WERI-Rb-1 (cell line): ENCODE results near the gene LNPK.
A peak's percentile ranks its signal among the peaks of the same experiment; 100 is the strongest.

ENCODE experiments used
- DNase-seq: peaks from one replicate; pipeline ENCODE4 v3.0.0-alpha.2; 2020
- H3K27ac ChIP-seq: fragments of 250-450 bp; sonication (Bioruptor Pico); 2 replicates; pipeline ENCODE4 v1.5.1; 2020; ENCODE audit warnings: mild to moderate bottlenecking, moderate library complexity
- H3K27me3 ChIP-seq: fragments of 250-450 bp; sonication (Bioruptor Pico); 2 replicates; pipeline ENCODE4 v1.5.1; 2021; ENCODE audit warnings: mild to moderate bottlenecking, low read depth, moderate library complexity; ENCODE audit not compliant: insufficient read depth, severe bottlenecking
- H3K36me3 ChIP-seq: fragments of 250-450 bp; sonication (Bioruptor Pico); 2 replicates; pipeline ENCODE4 v1.5.1; 2020; ENCODE audit warnings: mild to moderate bottlenecking, moderate library complexity
- H3K4me3 ChIP-seq: 2 replicates; pipeline ENCODE4 v1.5.1; 2011; ENCODE audit warnings: low read depth, mild to moderate bottlenecking, control low read depth, low read length
- H3K9me3 ChIP-seq: fragments of 250-450 bp; sonication (Bioruptor Pico); 2 replicates; pipeline ENCODE4 v1.5.1; 2021; ENCODE audit warnings: mild to moderate bottlenecking, moderate library complexity; ENCODE audit not compliant: severe bottlenecking
- TF ChIP-seq, protein P1 (sequence below): IDR thresholded peaks from 2 replicates; pipeline ENCODE4 v1.5.1; 2011; ENCODE audit warnings: low read depth, mild to moderate bottlenecking, control low read depth, inconsistent platforms, low read length

The LNPK gene, protein sequence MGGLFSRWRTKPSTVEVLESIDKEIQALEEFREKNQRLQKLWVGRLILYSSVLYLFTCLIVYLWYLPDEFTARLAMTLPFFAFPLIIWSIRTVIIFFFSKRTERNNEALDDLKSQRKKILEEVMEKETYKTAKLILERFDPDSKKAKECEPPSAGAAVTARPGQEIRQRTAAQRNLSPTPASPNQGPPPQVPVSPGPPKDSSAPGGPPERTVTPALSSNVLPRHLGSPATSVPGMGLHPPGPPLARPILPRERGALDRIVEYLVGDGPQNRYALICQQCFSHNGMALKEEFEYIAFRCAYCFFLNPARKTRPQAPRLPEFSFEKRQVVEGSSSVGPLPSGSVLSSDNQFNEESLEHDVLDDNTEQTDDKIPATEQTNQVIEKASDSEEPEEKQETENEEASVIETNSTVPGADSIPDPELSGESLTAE

GRCh38 chr2:176001916-176002687 lies at the start of gene LNPK:
Gene LNPK (minus strand): TSS chr2:176002267. CDS start chr2:175995584, 6,683 bp downstream.
- Histone ChIP-seq H3K27ac (peak within 1 kb of the TSS; percentile 91), H3K36me3 (no peaks in the 10 kb centered on the region), H3K4me3 (peak within 1 kb of the TSS; percentile 78), H3K27me3 (no peaks in the 10 kb centered on the region), H3K9me3 (no peaks in the 10 kb centered on the region)
- TF ChIP-seq, protein P1, sequence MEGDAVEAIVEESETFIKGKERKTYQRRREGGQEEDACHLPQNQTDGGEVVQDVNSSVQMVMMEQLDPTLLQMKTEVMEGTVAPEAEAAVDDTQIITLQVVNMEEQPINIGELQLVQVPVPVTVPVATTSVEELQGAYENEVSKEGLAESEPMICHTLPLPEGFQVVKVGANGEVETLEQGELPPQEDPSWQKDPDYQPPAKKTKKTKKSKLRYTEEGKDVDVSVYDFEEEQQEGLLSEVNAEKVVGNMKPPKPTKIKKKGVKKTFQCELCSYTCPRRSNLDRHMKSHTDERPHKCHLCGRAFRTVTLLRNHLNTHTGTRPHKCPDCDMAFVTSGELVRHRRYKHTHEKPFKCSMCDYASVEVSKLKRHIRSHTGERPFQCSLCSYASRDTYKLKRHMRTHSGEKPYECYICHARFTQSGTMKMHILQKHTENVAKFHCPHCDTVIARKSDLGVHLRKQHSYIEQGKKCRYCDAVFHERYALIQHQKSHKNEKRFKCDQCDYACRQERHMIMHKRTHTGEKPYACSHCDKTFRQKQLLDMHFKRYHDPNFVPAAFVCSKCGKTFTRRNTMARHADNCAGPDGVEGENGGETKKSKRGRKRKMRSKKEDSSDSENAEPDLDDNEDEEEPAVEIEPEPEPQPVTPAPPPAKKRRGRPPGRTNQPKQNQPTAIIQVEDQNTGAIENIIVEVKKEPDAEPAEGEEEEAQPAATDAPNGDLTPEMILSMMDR = no peak
- peak; percentile 94 for DNase-seq

- no peaks in the 10 kb centered on the region for H3K27me3 ChIP-seq
- no peak overlapping the region for H3K4me3 ChIP-seq
- DNase-seq = no peak
- TF ChIP-seq, protein P1 = no peak
- H3K9me3 ChIP-seq = no peaks in the 10 kb centered on the region
- H3K27ac ChIP-seq = no peak overlapping the region
- no peaks in the 10 kb centered on the region for H3K36me3 ChIP-seq
Observed at GRCh38 chr2:176039375-176039774, 37.3 kb upstream of the LNPK start.

DNA sequence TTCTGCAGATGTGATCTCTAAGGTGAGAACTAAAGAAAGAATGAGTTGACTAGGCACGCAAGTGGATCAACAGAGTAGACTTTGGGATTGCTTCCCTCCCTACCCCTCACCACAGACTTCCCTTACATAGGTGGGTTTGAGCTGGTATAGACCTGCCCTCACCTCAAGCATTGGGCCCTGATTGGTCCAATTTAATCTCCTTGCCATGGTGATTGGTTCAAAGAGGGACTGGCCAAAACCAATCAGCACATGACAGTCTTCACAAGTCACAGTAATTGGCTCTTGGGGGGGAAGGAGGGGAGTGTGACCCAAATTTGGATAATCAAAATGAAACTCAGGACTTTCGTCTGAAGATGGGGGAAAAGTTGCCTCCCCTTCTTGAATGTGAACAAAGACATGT lies 36.6 kb upstream of the LNPK start:
- DNase-seq = no peak
- TF ChIP-seq, protein P1 = no peak
- no peaks in the 10 kb centered on the region for H3K36me3 ChIP-seq
- H3K4me3 ChIP-seq = no peak overlapping the region
- no peak overlapping the region for H3K27ac ChIP-seq
- no peaks in the 10 kb centered on the region for H3K27me3 ChIP-seq
- no peaks in the 10 kb centered on the region for H3K9me3 ChIP-seq

GRCh38 chr2:176035013-176035691 lies 33.1 kb upstream of the LNPK start:
- no peaks in the 10 kb centered on the region for H3K36me3 ChIP-seq
- DNase-seq = no peak
- TF ChIP-seq, protein P1 = no peak
- H3K9me3 ChIP-seq = no peaks in the 10 kb centered on the region
- no peaks in the 10 kb centered on the region for H3K27me3 ChIP-seq
- H3K27ac ChIP-seq = no peak overlapping the region
- no peak overlapping the region for H3K4me3 ChIP-seq

DNA sequence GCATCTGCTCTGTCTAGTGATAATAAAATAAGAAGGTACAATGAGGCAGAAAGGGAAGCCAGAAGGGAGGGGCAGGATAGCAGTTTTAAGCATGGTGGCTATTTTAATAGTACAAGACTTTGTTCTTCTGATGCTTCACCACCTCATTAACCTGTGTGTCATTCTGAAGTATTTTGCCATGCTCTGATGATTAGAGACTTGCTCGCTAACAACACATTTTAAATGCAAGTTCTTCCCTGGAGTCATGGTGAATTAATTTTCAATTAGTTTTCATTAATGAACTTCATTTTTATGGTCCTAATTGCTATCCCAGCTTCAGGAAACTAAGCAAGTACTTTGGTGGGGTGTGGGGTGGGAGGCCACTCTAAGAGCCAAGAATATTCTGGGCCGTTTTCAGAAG lies 25.7 kb upstream of the LNPK start:
- no peaks in the 10 kb centered on the region for H3K36me3 ChIP-seq
- TF ChIP-seq, protein P1 = no peak
- peaks cover 3% of the 10 kb centered on the region for H3K9me3 ChIP-seq
- H3K4me3 ChIP-seq = no peak overlapping the region
- H3K27ac ChIP-seq = no peak overlapping the region
- no peaks in the 10 kb centered on the region for H3K27me3 ChIP-seq
- DNase-seq = no peak
